Anterior cingulate cortex (tissue), 58 donors: Measurements from ENCODE around the gene TBX10.
"Not testable (repeated sequence)": the region's sequence is repeated elsewhere in the genome, so short reads cannot be mapped to it uniquely, and the experiment has no call there.

Experiments
- DNase-seq, 58 donors: peaks; one replicate each; lab custom pipeline; 2025; lab: John Stamatoyannopoulos, UW

The TBX10 gene

DNA sequence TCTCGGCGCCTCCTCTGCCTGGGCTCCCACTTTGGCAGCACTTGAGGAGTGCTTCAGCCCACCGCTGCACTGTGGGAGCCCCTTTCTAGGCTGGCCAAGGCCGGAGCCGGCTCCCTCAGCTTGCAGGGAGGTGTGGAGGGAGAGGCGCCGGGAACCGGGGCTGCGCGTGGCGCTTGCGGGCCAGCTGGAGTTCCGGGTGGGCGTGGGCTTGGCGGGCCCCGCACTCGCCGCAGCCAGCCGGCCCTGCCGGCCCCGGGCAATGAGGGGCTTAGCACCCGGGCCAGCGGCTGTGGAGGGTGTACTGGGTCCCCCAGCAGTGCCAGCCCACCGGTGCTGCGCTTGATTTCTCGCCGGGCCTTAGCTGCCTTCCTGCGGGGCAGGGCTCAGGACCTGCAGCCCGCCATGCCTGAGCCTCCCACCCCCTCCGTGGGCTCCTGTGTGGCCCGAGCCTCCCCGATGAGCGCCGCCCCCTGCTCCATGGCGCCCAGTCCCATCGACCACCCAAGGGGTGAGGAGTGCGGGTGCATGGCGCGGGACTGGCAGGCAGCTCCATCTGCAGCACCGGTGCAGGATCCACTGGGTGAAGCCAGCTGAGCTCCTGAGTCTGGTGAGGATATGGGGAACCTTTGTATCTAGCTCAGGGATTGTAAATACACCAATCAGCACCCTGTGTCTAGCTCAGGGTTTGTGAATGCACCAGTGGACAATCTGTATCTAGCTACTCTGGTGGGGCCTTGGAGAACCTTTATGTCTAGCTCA lies 20.5 kb downstream of the TBX10 start:
- not testable (repeated sequence) for DNase-seq

- no peak for DNase-seq
Measured at GRCh38 chr11:67617243-67617953, 22.2 kb downstream of the TBX10 start.

DNA sequence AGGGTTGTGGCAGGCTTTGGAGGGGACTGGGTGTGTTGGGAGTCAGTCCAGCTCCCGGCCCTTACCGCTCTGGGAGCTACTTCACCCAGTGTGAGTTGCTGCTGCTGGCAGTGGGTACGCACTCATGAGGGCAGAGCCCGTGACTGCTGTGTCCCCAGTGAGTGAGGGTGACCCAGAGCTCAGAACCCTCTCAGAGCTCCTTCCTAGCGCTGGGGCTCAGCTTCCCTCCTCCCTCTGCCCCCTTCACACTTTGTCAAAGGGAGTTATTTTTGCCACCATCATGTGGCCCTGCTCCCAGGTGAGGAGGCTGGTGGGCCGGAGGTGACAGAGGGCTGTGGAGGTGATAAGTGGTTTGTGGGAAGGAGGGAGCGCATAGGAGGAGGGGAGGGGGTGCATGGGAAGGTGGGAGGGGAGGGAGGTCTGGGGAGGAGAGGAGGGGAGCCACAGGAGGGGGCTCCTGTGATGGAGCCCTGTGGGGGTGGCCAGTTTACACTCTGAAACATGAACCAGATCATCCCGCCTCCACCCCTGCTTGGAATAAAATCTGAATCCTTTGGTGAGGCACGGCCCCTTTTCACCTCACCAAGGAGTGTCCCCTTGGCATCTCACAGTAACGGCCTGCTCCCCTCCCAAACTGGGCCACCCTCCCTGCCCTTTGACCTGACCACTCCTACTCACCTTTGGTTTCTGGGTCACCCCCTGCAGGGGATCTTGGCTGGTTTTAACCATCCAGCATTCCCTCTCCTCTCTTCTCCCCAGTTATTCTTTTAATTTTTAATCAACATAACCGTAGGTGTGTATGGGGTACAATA lies 22.9 kb downstream of the TBX10 start:
- no peak for DNase-seq

DNA sequence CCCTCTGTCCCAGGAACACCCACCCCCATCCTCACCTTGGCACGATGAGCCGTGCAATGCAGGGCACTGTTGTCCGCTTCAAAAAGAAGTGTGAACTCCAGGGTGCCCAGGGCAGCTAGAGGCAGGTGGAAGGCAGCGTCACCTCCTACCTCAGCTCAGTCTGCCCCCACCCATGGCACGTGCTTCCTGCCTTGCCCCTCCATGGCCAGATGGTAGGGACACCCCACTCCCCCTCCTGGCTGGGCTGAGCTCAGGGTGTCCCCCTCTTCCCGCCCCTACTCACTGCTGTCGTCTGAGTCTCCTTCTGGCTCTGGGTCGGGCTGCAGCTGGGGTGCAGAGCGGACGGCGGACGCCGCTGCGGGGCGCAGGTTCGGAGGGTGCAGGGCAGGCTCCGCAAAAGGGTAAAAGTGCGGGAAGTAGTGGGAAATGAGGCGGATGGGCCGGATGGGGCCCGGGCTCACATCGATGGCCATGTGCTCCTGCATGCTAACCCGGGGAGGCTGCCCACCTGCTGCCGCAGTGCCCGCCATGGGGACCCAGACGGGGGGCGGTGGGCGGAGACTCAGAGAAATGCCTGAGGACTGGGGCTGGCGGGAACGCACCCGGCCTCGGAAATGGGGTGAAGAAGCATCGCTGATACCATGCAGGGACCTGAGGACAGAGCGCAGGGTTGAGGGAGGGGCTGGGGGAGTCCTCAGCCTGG lies 23.7 kb downstream of the TBX10 start:
- DNase-seq: no peak

- no peak for DNase-seq
Measured at GRCh38 chr11:67614730-67615714, 24.5 kb downstream of the TBX10 start.

GRCh38 chr11:67613960-67614715 lies 25.4 kb downstream of the TBX10 start:
- DNase-seq: peak in 11 of 58 donors; percentile 10 to 49 (median 26)

- no peak for DNase-seq
Measured at GRCh38 chr11:67613313-67613959, 26.1 kb downstream of the TBX10 start.

DNA sequence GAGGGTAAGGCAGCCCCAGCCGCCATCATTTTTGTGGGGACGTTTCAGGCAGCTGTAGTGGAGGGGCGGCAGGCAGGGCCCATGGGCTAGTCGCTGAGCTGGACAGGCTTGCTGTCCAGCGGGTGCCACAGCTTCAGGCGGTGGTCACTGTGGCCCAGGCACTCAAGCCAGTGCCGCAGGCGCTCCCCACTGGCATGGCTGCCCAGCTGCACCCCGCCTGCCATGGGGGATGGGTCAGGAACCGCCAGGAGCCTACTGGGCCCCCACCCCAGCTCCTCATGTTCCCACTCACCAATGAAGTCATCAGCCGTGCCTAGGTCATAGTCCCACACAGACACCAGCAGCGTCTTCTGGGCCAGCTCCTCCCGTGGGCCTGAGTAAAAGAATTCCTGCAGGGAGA lies 26.8 kb downstream of the TBX10 start:
- no peak for DNase-seq

GRCh38 chr11:67611704-67612587 lies 27.6 kb downstream of the TBX10 start:
- DNase-seq: no peak

DNA sequence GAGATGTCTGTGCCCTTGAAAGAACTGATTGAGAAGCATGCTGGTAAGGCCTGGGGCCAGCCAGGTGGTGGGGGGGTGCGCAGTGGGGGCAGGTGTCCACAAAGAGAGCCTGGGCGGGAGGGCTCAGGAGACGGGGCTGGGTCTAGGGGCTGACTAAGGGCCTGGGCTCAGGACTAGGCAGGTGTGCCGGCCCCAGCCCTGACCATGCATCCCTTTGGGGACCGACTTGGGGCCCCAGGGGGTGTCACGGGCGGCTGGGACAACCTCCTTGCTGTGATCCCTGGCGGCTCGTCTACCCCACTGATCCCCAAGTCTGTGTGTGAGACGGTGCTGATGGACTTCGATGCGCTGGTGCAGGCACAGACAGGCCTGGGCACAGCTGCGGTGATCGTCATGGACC lies 28.4 kb downstream of the TBX10 start:
- DNase-seq: no peak

DNA sequence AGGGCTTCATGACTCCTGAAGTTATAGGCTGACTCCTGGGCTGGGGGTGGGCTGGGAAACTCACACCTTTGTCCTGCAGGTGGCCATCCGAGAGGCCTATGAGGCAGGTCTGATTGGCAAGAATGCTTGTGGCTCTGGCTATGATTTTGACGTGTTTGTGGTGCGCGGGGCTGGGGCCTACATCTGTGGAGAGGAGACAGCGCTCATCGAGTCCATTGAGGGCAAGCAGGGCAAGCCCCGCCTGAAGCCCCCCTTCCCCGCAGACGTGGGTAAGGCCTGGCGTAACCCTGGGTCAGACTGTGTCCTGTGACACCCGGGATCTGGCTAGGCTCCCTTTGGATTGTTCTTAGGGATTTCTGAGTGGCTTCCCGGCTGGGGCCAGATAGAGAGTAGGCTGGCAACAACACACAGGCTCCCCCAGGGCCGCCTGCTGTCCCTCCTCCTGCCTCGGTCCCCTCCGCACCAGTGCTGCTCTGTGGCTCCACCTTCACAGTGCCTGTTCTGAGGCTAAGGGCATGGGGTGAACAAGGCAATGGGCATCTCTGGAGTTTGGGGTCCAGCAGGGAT lies 29.2 kb downstream of the TBX10 start:
- DNase-seq: no peak

DNA sequence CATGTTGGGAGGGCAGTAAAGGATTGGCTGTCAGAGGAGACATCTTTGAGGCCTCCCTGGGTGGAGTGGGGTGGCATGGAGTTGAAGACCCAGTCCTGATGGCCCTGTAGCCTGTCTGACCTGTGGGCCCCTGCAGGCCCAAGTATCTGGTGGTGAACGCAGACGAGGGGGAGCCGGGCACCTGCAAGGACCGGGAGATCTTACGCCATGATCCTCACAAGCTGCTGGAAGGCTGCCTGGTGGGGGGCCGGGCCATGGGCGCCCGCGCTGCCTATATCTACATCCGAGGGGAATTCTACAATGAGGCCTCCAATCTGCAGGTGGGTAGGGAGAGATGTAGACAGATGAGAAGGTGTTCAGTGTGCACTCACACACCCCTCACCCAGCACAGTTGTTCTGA lies 30.2 kb downstream of the TBX10 start:
- no peak for DNase-seq

GRCh38 chr11:67608486-67608885 lies 31.1 kb downstream of the TBX10 start:
- no peak for DNase-seq

DNA sequence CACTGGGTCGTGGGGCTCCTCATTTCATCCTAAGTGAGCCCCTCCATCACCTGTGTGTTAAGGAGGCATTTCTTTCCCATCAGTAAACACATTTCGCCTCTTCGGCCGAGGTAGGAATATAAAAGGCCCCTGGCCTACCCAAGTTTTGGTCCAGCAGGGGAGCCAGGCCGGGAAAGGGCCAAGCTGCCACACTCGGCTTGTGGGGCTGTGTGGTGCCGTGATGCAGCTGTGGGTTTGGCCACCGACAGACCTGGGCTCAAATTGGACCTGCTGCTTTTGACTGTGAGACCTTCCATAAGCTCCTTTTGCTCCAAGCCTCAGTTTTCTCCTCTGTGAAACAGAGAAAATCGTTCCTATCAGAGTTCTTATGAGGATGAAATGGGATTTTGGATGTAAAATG lies 32.1 kb downstream of the TBX10 start:
- no peak for DNase-seq

GRCh38 chr11:67606492-67607295 lies 32.9 kb downstream of the TBX10 start, which contains the start of gene NDUFV1:
TSS of gene NDUFV1 (plus strand) at chr11:67606936. CDS start at chr11:67607005, 69 bp downstream.
- DNase-seq: peak; percentile 60 to 97 (median 94)

DNA sequence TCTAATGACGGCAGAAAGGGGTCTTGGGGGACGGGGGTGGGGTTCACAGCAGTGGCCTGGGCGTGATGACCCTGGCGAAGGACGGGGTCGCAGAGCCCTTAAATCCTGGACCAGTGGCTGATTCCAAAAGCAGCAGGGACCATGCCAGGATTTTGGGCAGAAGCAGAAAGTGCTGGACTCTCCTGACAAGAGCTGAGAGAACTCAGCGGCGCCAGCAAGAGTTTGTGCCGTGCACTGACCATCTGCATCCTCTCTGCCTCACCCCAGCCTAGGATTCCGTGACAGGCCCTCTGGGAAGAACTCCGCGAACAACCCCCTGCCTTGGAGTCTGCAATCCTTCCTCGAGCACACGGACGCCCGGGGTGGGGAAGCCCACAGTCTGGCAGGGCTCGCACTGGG lies 33.5 kb downstream of the TBX10 start:
- peak in 1 of 58 donors; percentile 62 for DNase-seq
